Ecto neural progenitor cell (in vitro differentiated cells): ENCODE results near the gene VPS45.

Experiments
- DNase-seq: peaks from one replicate; pipeline ENCODE4 v3.0.0-alpha.2; 2018; ENCODE audit warnings: low spot score

The VPS45 gene

GRCh38 chr1:150194381-150195031, 126.9 kb downstream of the VPS45 start:
- no peak for DNase-seq
